Right lobe of liver (tissue), 4 donors: Measurements from ENCODE around the gene MISP3.

Source experiments
- CTCF ChIP-seq, 4 donors: fragments of 200-600 bp in 3 of 4; fragments of 450-650 bp in 1 of 4; IDR thresholded peaks; one replicate each; pipeline versions ENCODE4 v1.5.1 to v1.8.0; 2016 to 2022; ENCODE audit warnings: antibody characterized with exemption in 4 of 4, mild to moderate bottlenecking in 2 of 4
- POLR2A ChIP-seq: fragments of 450-650 bp; IDR thresholded peaks from one replicate; pipeline ENCODE4 v1.6.1; 2017; ENCODE audit warnings: antibody characterized with exemption, mild to moderate bottlenecking
- donor health status: DM: no; HTN: no; CAD: no.
- donor health status: DM: no; HTN: no; CAD: no.
- donor health status: DM: no; HTN: yes; CAD: no.

GRCh38 chr19:14090509-14091080 is 18.0 kb downstream of the MISP3 start, which contains the start of gene SAMD1:
- no peak for TF ChIP-seq CTCF (IDR thresholded peaks at IDR 0.05)
- no peak for TF ChIP-seq POLR2A
